Thoracic aorta (tissue), 2 donors: ENCODE data around the gene TSPAN14. TPM values are rescaled to one million over a fixed set of nuclear protein-coding genes. Genes with fewer than 3 reads are reported as not detected.

ENCODE experiments used
- ATAC-seq: fragments of 150-250 bp; one replicate; pipeline ENCODE4 v1.8.0; 2017; ENCODE audit warnings: low read depth; ENCODE audit not compliant: insufficient number of reproducible peaks, low FRiP score
- DNase-seq: peaks from one replicate; pipeline ENCODE4 v3.0.0-alpha.2; 2020; ENCODE audit warnings: low spot score
- H3K27ac ChIP-seq, 2 donors: fragments of 200-600 bp; sonication (generic); 1 replicate in 1 of 2; 2 replicates in 1 of 2; pipeline ENCODE4 v1.5.1; 2016; ENCODE audit warnings: mild to moderate bottlenecking in 2 of 2, moderate library complexity in 2 of 2
- H3K27me3 ChIP-seq: fragments of 200-600 bp; sonication (generic); replicated peaks from 2 replicates; pipeline ENCODE4 v1.6.0; 2016; ENCODE audit warnings: mild to moderate bottlenecking; ENCODE audit not compliant: insufficient read depth
- H3K36me3 ChIP-seq: fragments of 200-600 bp; sonication (generic); one replicate; pipeline ENCODE4 v1.5.1; 2016
- H3K4me1 ChIP-seq, 2 donors: fragments of 200-600 bp; sonication (generic); 1 replicate in 1 of 2; 2 replicates in 1 of 2; pipeline versions ENCODE4 v1.5.1 to v1.6.0; 2016; ENCODE audit warnings: low read depth in 2 of 2, mild to moderate bottlenecking in 1 of 2; ENCODE audit not compliant: control insufficient read depth in 1 of 2
- H3K4me3 ChIP-seq: fragments of 200-600 bp; sonication (generic); 2 replicates; pipeline ENCODE4 v1.5.1; 2016; ENCODE audit warnings: mild to moderate bottlenecking
- H3K9me3 ChIP-seq: fragments of 200-600 bp; sonication (generic); 2 replicates; pipeline ENCODE4 v1.5.1; 2016
- total RNA-seq, 2 donors: library from RNA; depleted of rRNA; stranded (reverse); fragments of >200 nt; gene quantifications; one replicate each; pipeline versions ENCODE4 v1.1.0 to v1.2.3, GENCODE V29; 2016
- TF ChIP-seq, protein P1 (sequence below): fragments of 200-600 bp; sonication (generic); IDR thresholded peaks from one replicate; pipeline ENCODE4 v1.5.1; 2019; ENCODE audit warnings: antibody characterized with exemption

TSPAN14 gene
- total RNA-seq, 2 donors from 2014 or later, result 38.2 to 40.1 TPM

DNA sequence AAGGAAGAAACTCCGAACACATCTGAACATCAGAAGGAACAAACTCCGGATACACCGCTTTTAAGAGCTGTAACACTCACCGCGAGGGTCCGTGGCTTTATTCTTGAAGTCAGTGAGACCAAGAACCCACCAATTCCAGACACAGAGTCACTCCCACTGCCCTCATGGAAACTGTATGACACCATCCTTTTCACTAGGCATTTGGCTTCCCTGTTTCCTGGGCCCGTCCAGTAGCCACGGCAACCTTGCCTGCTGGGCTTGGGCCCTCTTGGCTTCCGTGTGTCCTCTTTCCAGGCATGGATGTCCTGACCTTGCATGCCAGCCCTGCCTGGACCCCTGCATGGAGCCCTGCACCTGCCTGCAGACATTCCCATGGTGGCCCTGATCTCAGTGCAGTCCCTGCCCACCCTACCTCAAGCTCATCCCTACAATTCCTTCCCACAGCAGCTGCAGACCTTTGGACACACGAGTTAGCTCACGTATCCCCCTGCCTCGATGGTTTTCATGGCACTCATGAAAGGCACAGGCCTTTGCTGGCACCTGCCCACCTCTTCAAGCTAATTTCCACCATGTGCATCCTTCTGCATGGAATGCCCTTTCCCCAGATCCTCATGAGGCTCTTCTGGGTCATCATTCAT lies 90.3 kb downstream of the TSPAN14 start:
- H3K4me3 ChIP-seq, result no peak overlapping the region
- no peak overlapping the region for H3K27ac ChIP-seq
- H3K27me3 ChIP-seq, result no peaks in the 10 kb centered on the region
- no peaks in the 10 kb centered on the region for H3K4me1 ChIP-seq
- no peaks in the 10 kb centered on the region for H3K9me3 ChIP-seq
- TF ChIP-seq, protein P1, sequence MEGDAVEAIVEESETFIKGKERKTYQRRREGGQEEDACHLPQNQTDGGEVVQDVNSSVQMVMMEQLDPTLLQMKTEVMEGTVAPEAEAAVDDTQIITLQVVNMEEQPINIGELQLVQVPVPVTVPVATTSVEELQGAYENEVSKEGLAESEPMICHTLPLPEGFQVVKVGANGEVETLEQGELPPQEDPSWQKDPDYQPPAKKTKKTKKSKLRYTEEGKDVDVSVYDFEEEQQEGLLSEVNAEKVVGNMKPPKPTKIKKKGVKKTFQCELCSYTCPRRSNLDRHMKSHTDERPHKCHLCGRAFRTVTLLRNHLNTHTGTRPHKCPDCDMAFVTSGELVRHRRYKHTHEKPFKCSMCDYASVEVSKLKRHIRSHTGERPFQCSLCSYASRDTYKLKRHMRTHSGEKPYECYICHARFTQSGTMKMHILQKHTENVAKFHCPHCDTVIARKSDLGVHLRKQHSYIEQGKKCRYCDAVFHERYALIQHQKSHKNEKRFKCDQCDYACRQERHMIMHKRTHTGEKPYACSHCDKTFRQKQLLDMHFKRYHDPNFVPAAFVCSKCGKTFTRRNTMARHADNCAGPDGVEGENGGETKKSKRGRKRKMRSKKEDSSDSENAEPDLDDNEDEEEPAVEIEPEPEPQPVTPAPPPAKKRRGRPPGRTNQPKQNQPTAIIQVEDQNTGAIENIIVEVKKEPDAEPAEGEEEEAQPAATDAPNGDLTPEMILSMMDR, result no peak
- DNase-seq (no peak), ATAC-seq (no peak)
- H3K36me3 ChIP-seq, result no peaks in the 10 kb centered on the region

DNA sequence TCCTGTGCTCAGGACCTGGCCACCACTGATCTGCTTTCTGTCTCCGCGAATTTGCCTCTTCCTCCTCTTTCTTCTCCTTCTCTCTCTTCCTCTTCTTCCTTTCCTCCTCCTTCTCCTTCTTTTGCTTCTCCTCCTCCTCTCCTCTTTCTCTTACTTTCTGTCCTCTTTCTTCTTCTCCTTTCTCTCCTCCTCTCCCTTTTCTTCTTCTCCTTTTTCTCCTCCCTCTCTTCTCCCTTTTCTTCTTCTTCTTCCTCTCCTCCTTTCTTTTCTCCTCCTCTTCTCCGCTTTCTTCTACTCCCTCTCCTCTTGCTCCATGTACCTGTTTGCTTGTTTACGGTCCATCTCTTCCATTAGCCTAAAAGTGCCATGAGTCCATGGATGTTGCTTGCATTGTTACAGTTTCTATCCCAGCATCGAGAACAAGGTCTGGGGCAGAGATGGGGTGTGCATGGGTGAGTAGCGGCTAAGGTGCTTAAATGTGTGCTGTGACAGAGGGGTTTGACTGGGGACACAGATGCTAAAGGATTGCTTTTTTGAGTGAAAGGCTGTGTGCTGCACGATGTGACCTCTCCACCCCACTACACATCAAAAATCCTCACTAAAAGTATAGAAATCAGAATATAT lies 91.3 kb downstream of the TSPAN14 start:
- H3K4me1 ChIP-seq, result no peaks in the 10 kb centered on the region
- DNase-seq, result no peak
- no peak overlapping the region for H3K4me3 ChIP-seq
- TF ChIP-seq, protein P1, result no peak
- H3K27ac ChIP-seq, result no peak overlapping the region
- no peak for ATAC-seq
- H3K9me3 ChIP-seq, result no peaks in the 10 kb centered on the region
- no peaks in the 10 kb centered on the region for H3K36me3 ChIP-seq
- H3K27me3 ChIP-seq, result no peaks in the 10 kb centered on the region

DNA sequence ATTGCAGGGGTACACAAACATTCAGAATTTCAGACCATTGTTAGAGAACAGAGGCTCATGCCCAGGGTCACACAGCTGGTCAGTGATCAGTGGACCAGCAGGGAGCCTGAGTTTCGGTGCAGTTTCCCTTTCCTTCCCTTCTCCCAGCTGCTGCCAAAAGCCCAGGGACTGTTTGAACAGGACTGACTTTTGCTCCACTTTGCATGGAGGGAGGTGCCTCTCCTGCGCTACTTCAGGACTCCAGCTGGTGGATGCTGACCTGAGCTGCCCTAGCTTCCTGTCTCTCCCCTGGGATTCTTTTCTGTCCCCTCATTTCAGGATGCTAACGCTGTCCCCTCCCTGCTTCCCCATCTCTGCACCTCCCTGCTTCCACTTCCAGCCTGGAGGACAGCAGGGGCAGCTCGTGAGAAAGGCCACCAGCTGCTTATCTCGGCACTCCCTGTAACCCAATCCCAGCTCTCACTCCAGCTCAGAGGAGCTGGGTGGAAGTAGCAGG lies 98.1 kb downstream of the TSPAN14 start:
- no peak for ATAC-seq
- no peaks in the 10 kb centered on the region for H3K36me3 ChIP-seq
- TF ChIP-seq, protein P1, result no peak
- no peaks in the 10 kb centered on the region for H3K4me1 ChIP-seq
- no peak for DNase-seq
- no peak overlapping the region for H3K4me3 ChIP-seq
- no peaks in the 10 kb centered on the region for H3K27me3 ChIP-seq
- no peaks in the 10 kb centered on the region for H3K9me3 ChIP-seq
- no peak overlapping the region for H3K27ac ChIP-seq

DNA sequence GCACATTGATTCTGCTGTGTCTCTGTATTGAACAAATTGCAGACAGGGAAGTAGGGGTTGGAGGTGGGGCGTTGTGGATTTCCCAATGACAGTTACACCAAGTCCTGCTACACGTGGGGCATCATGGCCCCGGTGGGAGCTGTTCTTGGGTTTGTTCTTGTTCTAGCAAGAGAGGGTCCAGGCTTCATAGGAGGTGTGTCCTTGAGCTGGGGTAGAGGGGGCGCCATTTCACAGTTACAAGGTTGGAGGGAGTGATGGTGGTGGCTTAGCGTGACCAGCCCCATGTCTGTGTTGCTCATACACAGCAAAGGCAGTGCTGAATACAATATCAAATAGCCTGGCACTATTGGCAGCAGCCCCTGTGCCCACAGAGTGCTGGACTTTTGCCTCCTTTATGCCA lies 99.3 kb downstream of the TSPAN14 start:
- no peaks in the 10 kb centered on the region for H3K9me3 ChIP-seq
- no peaks in the 10 kb centered on the region for H3K27me3 ChIP-seq
- H3K36me3 ChIP-seq, result no peaks in the 10 kb centered on the region
- H3K4me3 ChIP-seq, result no peak overlapping the region
- no peak overlapping the region for H3K27ac ChIP-seq
- TF ChIP-seq, protein P1, result no peak
- no peaks in the 10 kb centered on the region for H3K4me1 ChIP-seq
- no peak for ATAC-seq
- DNase-seq, result no peak

DNA sequence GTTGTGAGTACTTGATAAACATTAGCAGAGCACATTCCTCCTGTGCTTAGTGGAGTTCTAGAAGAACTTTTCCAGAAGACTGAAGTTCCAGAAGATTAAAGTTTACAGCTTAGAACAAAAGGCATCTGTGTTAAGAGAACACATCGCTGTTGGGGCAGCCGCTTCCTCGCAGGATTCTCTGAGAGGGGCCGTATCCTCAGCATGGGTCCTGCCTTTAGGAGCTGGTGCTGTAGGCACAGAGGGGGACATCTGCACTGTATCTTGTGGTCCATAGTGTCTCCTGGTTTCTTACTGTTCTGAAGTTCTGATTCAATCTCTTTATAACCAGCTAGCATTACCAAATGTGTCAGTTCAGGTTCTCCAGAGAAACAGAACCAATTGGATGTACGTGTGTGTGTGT lies 99.9 kb downstream of the TSPAN14 start:
- Histone ChIP-seq H3K27ac (no peak overlapping the region), H3K27me3 (no peaks in the 10 kb centered on the region), H3K4me3 (no peak overlapping the region), H3K9me3 (no peaks in the 10 kb centered on the region), H3K36me3 (no peaks in the 10 kb centered on the region), H3K4me1 (no peaks in the 10 kb centered on the region)
- TF ChIP-seq, protein P1, result no peak
- DNase-seq (no peak), ATAC-seq (no peak)
